Breast epithelium (tissue), 4 donors: ENCODE results near the gene SORL1. TPM values are rescaled to one million over a fixed set of nuclear protein-coding genes. Genes with fewer than 3 reads are reported as not detected.
"Not testable (repeated sequence)": the region's sequence is repeated elsewhere in the genome, so short reads cannot be mapped to it uniquely, and the experiment has no call there.

Experiments
- DNase-seq, 2 donors: peaks; one replicate each; pipeline ENCODE4 v3.0.0-alpha.2; 2019; ENCODE audit warnings: low spot score in 2 of 2
- H3K27ac ChIP-seq, 2 donors: fragments of 200-600 bp; sonication (generic) in 1 of 2; one replicate each; pipeline ENCODE4 v1.5.1; 2016 to 2019; ENCODE audit warnings: mild to moderate bottlenecking in 1 of 2
- H3K27me3 ChIP-seq, 2 donors: fragments of 200-600 bp; sonication (generic) in 1 of 2; one replicate each; pipeline versions ENCODE4 v1.5.1 to v1.6.0; 2017 to 2019; ENCODE audit warnings: control low read depth in 1 of 2, mild to moderate bottlenecking in 1 of 2
- H3K36me3 ChIP-seq: fragments of 200-600 bp; one replicate; pipeline ENCODE4 v1.5.1; 2019
- H3K4me1 ChIP-seq, 2 donors: fragments of 200-600 bp; sonication (generic); one replicate each; pipeline ENCODE4 v1.5.1; 2016 to 2019; ENCODE audit warnings: control low read depth in 1 of 2
- H3K4me3 ChIP-seq, 3 donors: fragments of 200-600 bp; sonication (generic); 1 replicate in 2 of 3; 2 replicates in 1 of 3; pipeline ENCODE4 v1.5.1; 2016 to 2019; ENCODE audit warnings: mild to moderate bottlenecking in 3 of 3, moderate library complexity in 2 of 3
- H3K9me3 ChIP-seq, 2 donors: fragments of 200-600 bp; sonication (generic) in 1 of 2; one replicate each; pipeline ENCODE4 v1.5.1; 2016 to 2019; ENCODE audit warnings: control low read depth in 1 of 2
- CTCF ChIP-seq, 3 donors: fragments of 450-650 bp; IDR thresholded peaks; one replicate each; pipeline ENCODE4 v1.5.1; 2016 to 2017; ENCODE audit warnings: antibody characterized with exemption in 3 of 3, mild to moderate bottlenecking in 3 of 3, moderate library complexity in 3 of 3
- POLR2A ChIP-seq: fragments of 450-650 bp; IDR thresholded peaks from one replicate; pipeline ENCODE4 v1.6.1; 2016; ENCODE audit warnings: antibody characterized with exemption, mild to moderate bottlenecking, moderate library complexity
- POLR2AphosphoS5 ChIP-seq, 3 donors: sonication (generic); formaldehyde crosslinking; IDR thresholded peaks; one replicate each; pipeline ENCODE4 v1.6.1; 2017; ENCODE audit warnings: antibody characterized with exemption in 3 of 3
- intact Hi-C: fragments of 100-400 bp; cut with DNase I; formaldehyde crosslinking; loops from one replicate; pipeline ENCODE4 v1.15.1; 2023; ENCODE audit warnings: low total_unique reads
- total RNA-seq, 3 donors: library from RNA; depleted of rRNA; stranded (reverse); fragments of >200 nt; gene quantifications; one replicate each; pipeline ENCODE4 v1.1.0, GENCODE V29; 2016

The SORL1 gene
- total RNA-seq, 3 donors from 2014 or later, result 3.5 to 64.0 (median 50.8) TPM

- no peak for TF ChIP-seq POLR2A
- TF ChIP-seq POLR2AphosphoS5 (IDR thresholded peaks at IDR 0.05), result no peak
- TF ChIP-seq CTCF (IDR thresholded peaks at IDR 0.05), result no peak
- Histone ChIP-seq H3K4me1 (no peaks in the 10 kb centered on the region), H3K9me3 (no peaks in the 10 kb centered on the region), H3K27me3 (no peaks in the 10 kb centered on the region), H3K4me3 (no peak overlapping the region), H3K27ac (no peak overlapping the region), H3K36me3 (no peaks in the 10 kb centered on the region)
- DNase-seq, result no peak
- intact Hi-C loops, result no loop called here
Observed at GRCh38 chr11:121563900-121564822, 112.0 kb downstream of the SORL1 start.

- Histone ChIP-seq H3K36me3 (no peaks in the 10 kb centered on the region), H3K4me1 (no peaks in the 10 kb centered on the region), H3K4me3 (no peak overlapping the region), H3K27ac (no peak overlapping the region), H3K27me3 (no peaks in the 10 kb centered on the region), H3K9me3 (no peaks in the 10 kb centered on the region)
- DNase-seq, result no peak
- intact Hi-C loops, result no loop called here
- TF ChIP-seq POLR2AphosphoS5 (IDR thresholded peaks at IDR 0.05), result no peak
- no peak for TF ChIP-seq POLR2A
- no peak for TF ChIP-seq CTCF (IDR thresholded peaks at IDR 0.05)
Observed at GRCh38 chr11:121564948-121565684, 113.0 kb downstream of the SORL1 start.

GRCh38 chr11:121566279-121567168 lies 114.4 kb downstream of the SORL1 start:
- Histone ChIP-seq H3K27me3 (no peaks in the 10 kb centered on the region), H3K36me3 (no peaks in the 10 kb centered on the region), H3K27ac (no peak overlapping the region), H3K4me1 (no peaks in the 10 kb centered on the region), H3K4me3 (no peak overlapping the region), H3K9me3 (no peaks in the 10 kb centered on the region)
- DNase-seq, result no peak
- no peak for TF ChIP-seq POLR2A
- no peak for TF ChIP-seq CTCF (IDR thresholded peaks at IDR 0.05)
- no peak for TF ChIP-seq POLR2AphosphoS5 (IDR thresholded peaks at IDR 0.05)
- intact Hi-C loops, result no loop called here

- H3K36me3 ChIP-seq, result no peaks in the 10 kb centered on the region
- DNase-seq, result no peak
- intact Hi-C loops, result no loop called here
- H3K27ac ChIP-seq, result no peak overlapping the region
- no peaks in the 10 kb centered on the region for H3K27me3 ChIP-seq
- H3K9me3 ChIP-seq, result no peaks in the 10 kb centered on the region
- no peak overlapping the region for H3K4me3 ChIP-seq
- no peaks in the 10 kb centered on the region for H3K4me1 ChIP-seq
- TF ChIP-seq CTCF (IDR thresholded peaks at IDR 0.05) (no peak), POLR2A (no peak), POLR2AphosphoS5 (IDR thresholded peaks at IDR 0.05) (no peak)
Observed at GRCh38 chr11:121567995-121568394, 115.9 kb downstream of the SORL1 start.

- H3K36me3 ChIP-seq, H3K9me3 ChIP-seq, intact Hi-C loops, H3K27ac ChIP-seq, H3K4me1 ChIP-seq, H3K4me3 ChIP-seq, H3K27me3 ChIP-seq, DNase-seq: not testable (repeated sequence)
Observed at GRCh38 chr11:121569332-121570299, 117.5 kb downstream of the SORL1 start.
